ENCODE results near the gene ACTN1. TPM values are rescaled to one million over a fixed set of nuclear protein-coding genes. Genes with fewer than 3 reads are reported as not detected.

The ACTN1 gene
- total RNA-seq = 365 and 443 TPM in 2 replicates

DNA sequence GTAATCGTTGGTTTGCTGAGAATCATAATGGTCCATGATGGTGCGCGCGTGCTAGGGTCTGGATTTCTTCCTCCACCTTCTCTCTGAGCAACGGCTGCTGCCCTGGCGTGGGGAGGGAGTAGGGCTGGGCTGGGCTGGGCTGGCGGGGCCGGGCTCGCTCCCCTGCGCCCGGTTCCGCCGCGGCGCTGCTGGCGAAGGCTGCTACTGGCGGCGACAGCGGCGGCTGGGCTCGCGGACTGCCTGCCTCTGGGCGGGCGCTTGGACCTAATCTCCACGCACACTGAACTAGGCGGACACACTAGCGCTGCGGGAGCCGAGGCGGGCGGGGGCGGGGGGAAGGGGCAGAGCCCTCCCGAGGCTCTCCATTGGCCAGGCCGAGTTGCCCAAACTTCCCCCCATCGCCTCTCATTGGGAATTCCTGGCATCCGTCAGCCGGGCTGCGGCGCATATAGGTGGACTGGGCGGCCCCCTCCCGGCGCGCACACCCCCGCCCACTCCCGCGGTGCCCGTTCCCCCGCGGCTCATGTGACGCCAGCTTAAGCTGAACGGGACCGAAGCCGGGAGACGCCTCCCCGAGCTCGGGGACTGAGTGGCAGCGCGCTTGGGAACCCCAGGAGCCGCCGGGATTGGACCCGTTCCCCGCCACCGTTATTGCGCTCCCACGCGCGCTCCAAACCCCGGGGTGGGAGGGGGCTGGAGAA lies at the start of gene ACTN1:
TSS of gene ACTN1 (minus strand) at position 282 of the 701 bp plus-strand sequence. CDS start at position 36, 246 bp downstream.

Other genes starting within 250 kb of the ACTN1 start
- gene ZFP36L1, start 186.2 kb downstream of the ACTN1 start, total RNA-seq = 24.3 and 161 TPM in 2 replicates
- gene DCAF5, start 173.8 kb upstream of the ACTN1 start, total RNA-seq = 16.3 and 16.6 TPM in 2 replicates
- 18.2 and 24.0 TPM in 2 replicates for gene EXD2, start 212.2 kb upstream of the ACTN1 start, total RNA-seq